GM23248 (cell line): ENCODE results near the gene ACVR1C.

Experiments used
- EZH2 ChIP-seq: fragments of 200-600 bp; sonication (generic); IDR thresholded peaks from 2 replicates; pipeline ENCODE4 v1.6.1; 2018; ENCODE audit warnings: antibody characterized with exemption, mild to moderate bottlenecking; ENCODE audit not compliant: insufficient read depth, poor library complexity, severe bottlenecking
- EZH2phosphoT487 ChIP-seq: fragments of 200-600 bp; sonication (generic); IDR thresholded peaks from 2 replicates; pipeline ENCODE4 v1.6.1; 2018; ENCODE audit warnings: antibody characterized with exemption, moderate library complexity, mild to moderate bottlenecking, low read depth; ENCODE audit not compliant: insufficient read depth

- TF ChIP-seq EZH2phosphoT487 (no peak), EZH2 (no peak)
Measured at GRCh38 chr2:157572725-157573124, 55.9 kb downstream of the ACVR1C start.
